Stimulated activated CD8-positive, alpha-beta memory T cell treated with anti-CD3 and anti-CD28 coated beads, Interleukin-15, amount 100 ng/mL, for 1 hour (primary cell): ENCODE measurements around the gene RPUSD1.
"Not testable (repeated sequence)": the region's sequence is repeated elsewhere in the genome, so short reads cannot be mapped to it uniquely, and the experiment has no call there.

Experiments
- DNase-seq: peaks from one replicate; pipeline ENCODE4 v3.0.0-alpha.2; 2020; ENCODE audit warnings: low read depth

RPUSD1 gene

GRCh38 chr16:787978-788398 is at the start of gene RPUSD1:
TSS of gene RPUSD1 (minus strand) at chr16:788381. CDS start at chr16:787737, 644 bp downstream.
- DNase-seq: no peak

- DNase-seq: not testable (repeated sequence)
These were observed 48.6 kb upstream of the RPUSD1 start for GRCh38 chr16:836822-837221.

- DNase-seq: no peak
These were observed 48.0 kb upstream of the RPUSD1 start for GRCh38 chr16:836221-836620.

GRCh38 chr16:835373-835772 is 47.2 kb upstream of the RPUSD1 start:
- DNase-seq: no peak

- DNase-seq: no peak
These were observed 45.2 kb upstream of the RPUSD1 start for GRCh38 chr16:833411-833810.

GRCh38 chr16:832652-833336 is 44.6 kb upstream of the RPUSD1 start:
- DNase-seq: no peak

- no peak for DNase-seq
These were observed 43.6 kb upstream of the RPUSD1 start for GRCh38 chr16:831571-832413.

- no peak for DNase-seq
These were observed 42.8 kb upstream of the RPUSD1 start for GRCh38 chr16:830871-831570.

- DNase-seq: no peak
These were observed 42.1 kb upstream of the RPUSD1 start for GRCh38 chr16:830107-830870.

- DNase-seq: no peak
These were observed 40.7 kb upstream of the RPUSD1 start for GRCh38 chr16:828891-829290.

GRCh38 chr16:827513-827912 is 39.3 kb upstream of the RPUSD1 start:
- no peak for DNase-seq

GRCh38 chr16:825341-826061 is 37.3 kb upstream of the RPUSD1 start:
- no peak for DNase-seq

GRCh38 chr16:824601-825000 is 36.4 kb upstream of the RPUSD1 start:
- DNase-seq: no peak

- no peak for DNase-seq
These were observed 36.0 kb upstream of the RPUSD1 start for GRCh38 chr16:824194-824593.

GRCh38 chr16:822909-823297 is 34.7 kb upstream of the RPUSD1 start:
- DNase-seq: no peak

GRCh38 chr16:822174-822908 is 34.2 kb upstream of the RPUSD1 start:
- no peak for DNase-seq

GRCh38 chr16:821751-822150 is 33.6 kb upstream of the RPUSD1 start:
- no peak for DNase-seq

GRCh38 chr16:820748-821147 is 32.6 kb upstream of the RPUSD1 start:
- no peak for DNase-seq

- DNase-seq: not testable (repeated sequence)
These were observed 31.8 kb upstream of the RPUSD1 start for GRCh38 chr16:820044-820408.

- DNase-seq: peak; percentile 21
These were observed 31.3 kb upstream of the RPUSD1 start for GRCh38 chr16:819336-820043.
